ENCODE data around the gene MYO1H.

DNA sequence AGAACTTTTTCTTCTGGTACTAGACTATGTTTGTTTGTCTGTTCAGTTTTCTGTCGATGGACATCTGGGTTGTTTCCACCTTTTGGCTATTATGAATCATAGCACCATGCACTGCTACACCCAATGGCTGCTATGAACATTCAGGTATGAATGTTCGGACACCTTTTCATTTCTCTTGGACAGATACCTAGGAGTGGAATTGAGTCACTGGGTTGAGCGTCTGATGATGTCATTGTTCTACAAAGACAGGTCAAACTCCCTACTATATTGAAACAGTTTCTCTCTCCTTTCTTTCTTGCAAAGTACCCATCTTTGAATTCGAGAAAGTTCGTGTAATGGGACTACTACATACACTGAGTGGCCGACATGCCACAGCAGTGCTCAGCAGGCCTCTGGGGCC is 84.7 kb downstream of the MYO1H start:
- TF ChIP-seq, protein P1, sequence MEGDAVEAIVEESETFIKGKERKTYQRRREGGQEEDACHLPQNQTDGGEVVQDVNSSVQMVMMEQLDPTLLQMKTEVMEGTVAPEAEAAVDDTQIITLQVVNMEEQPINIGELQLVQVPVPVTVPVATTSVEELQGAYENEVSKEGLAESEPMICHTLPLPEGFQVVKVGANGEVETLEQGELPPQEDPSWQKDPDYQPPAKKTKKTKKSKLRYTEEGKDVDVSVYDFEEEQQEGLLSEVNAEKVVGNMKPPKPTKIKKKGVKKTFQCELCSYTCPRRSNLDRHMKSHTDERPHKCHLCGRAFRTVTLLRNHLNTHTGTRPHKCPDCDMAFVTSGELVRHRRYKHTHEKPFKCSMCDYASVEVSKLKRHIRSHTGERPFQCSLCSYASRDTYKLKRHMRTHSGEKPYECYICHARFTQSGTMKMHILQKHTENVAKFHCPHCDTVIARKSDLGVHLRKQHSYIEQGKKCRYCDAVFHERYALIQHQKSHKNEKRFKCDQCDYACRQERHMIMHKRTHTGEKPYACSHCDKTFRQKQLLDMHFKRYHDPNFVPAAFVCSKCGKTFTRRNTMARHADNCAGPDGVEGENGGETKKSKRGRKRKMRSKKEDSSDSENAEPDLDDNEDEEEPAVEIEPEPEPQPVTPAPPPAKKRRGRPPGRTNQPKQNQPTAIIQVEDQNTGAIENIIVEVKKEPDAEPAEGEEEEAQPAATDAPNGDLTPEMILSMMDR (IDR thresholded peaks at IDR 0.05; ENCODE audit: low read depth, low read length), result no peak
- TF ChIP-seq POLR2A (IDR thresholded peaks at IDR 0.05; ENCODE audit: extremely low read depth, insufficient read length) (no peak), MYC (IDR thresholded peaks at IDR 0.05; ENCODE audit: low read depth, low read length) (no peak)
- TF ChIP-seq, protein P2, sequence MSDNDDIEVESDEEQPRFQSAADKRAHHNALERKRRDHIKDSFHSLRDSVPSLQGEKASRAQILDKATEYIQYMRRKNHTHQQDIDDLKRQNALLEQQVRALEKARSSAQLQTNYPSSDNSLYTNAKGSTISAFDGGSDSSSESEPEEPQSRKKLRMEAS (IDR thresholded peaks at IDR 0.05; ENCODE audit: low read depth, low read length), result no peak
